H1 (cell line): ENCODE results near the gene PDGFA. TPM values are rescaled to one million over a fixed set of nuclear protein-coding genes. Genes with fewer than 3 reads are reported as not detected.

Experiments used
- ATF2 ChIP-seq: IDR thresholded peaks from 2 replicates; pipeline ENCODE4 v1.6.1; 2012; ENCODE audit warnings: low read length, inconsistent platforms
- ATF3 ChIP-seq: IDR thresholded peaks from 2 replicates; pipeline ENCODE4 v1.6.1; 2011; ENCODE audit warnings: low read depth, mild to moderate bottlenecking, low read length; ENCODE audit not compliant: insufficient read depth
- CEBPB ChIP-seq: IDR thresholded peaks from 2 replicates; pipeline ENCODE4 v1.6.1; 2012; ENCODE audit warnings: low read depth, low read length
- JUN ChIP-seq: IDR thresholded peaks from 2 replicates; pipeline ENCODE4 v1.6.1; 2011; ENCODE audit warnings: low read depth, mild to moderate bottlenecking, improper control_type of control experiment, low read length
- SP1 ChIP-seq: IDR thresholded peaks from 2 replicates; pipeline ENCODE4 v1.6.1; 2011; ENCODE audit warnings: low read depth, low read length
- SUZ12 ChIP-seq: fragments of 200-600 bp; sonication (generic); IDR thresholded peaks from 2 replicates; pipeline ENCODE4 v1.6.1; 2012; ENCODE audit warnings: mild to moderate bottlenecking, inconsistent platforms, low read length, moderate library complexity, mixed read lengths
- polyA plus RNA-seq, 7 experiments: library from polyadenylated mRNA; depleted of rRNA in 3 of 7; stranded (reverse) in 5 of 7; unstranded in 2 of 7; fragments of >200 nt in 5 of 7; fragments of 200-250 nt in 2 of 7; gene quantifications; 1 replicate in 5 of 7; 2 replicates in 1 of 7; 4 replicates in 1 of 7; pipeline versions ENCODE4 v1.2.1 to v1.2.3, GENCODE V29; 2011 to 2013; ENCODE audit warnings: missing spikeins in 2 of 7, mixed read lengths in 2 of 7
- total RNA-seq: library from RNA; stranded (reverse); fragmentation: NEBNext Ultra II Directional; extraction: Animal tissue kit (Norgen Biotek cat#: 25700); gene quantifications from 2 replicates; pipeline ENCODE4 v1.2.1, GENCODE V29; 2021

The PDGFA gene
- total and polyA plus RNA-seq, 2 of the 8 experiments (the other 6 are each of a cell fraction or from before 2014, with no cell fraction given), result 21.1 to 43.0 TPM

- TF ChIP-seq ATF2 (no peak), JUN (no peak), SUZ12 (no peak), SP1 (no peak), ATF3 (no peak), CEBPB (no peak)
These were observed 44.3 kb downstream of the PDGFA start (continued) for GRCh38 chr7:475425-475728.
